Measurements from ENCODE around the gene CYP26A1.
A peak's percentile ranks its signal among the peaks of the same experiment; 100 is the strongest.

Gene CYP26A1

GRCh38 chr10:93077860-93078337 is 4.2 kb downstream of the CYP26A1 start:
- TF ChIP-seq, protein P1, sequence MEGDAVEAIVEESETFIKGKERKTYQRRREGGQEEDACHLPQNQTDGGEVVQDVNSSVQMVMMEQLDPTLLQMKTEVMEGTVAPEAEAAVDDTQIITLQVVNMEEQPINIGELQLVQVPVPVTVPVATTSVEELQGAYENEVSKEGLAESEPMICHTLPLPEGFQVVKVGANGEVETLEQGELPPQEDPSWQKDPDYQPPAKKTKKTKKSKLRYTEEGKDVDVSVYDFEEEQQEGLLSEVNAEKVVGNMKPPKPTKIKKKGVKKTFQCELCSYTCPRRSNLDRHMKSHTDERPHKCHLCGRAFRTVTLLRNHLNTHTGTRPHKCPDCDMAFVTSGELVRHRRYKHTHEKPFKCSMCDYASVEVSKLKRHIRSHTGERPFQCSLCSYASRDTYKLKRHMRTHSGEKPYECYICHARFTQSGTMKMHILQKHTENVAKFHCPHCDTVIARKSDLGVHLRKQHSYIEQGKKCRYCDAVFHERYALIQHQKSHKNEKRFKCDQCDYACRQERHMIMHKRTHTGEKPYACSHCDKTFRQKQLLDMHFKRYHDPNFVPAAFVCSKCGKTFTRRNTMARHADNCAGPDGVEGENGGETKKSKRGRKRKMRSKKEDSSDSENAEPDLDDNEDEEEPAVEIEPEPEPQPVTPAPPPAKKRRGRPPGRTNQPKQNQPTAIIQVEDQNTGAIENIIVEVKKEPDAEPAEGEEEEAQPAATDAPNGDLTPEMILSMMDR (IDR thresholded peaks at IDR 0.05): no peak
- no peaks in the 10 kb centered on the region for H3K36me3 ChIP-seq
- H3K27me3 ChIP-seq: peaks cover 96% of the 10 kb centered on the region
- H3K9me3 ChIP-seq: no peaks in the 10 kb centered on the region
- H3K27ac ChIP-seq: no peak overlapping the region
- no peak overlapping the region for H3K4me3 ChIP-seq (ENCODE audit: low read depth in 1 of 2, low read length in 1 of 2)
- H3K4me1 ChIP-seq (ENCODE audit: control insufficient read depth in 1 of 2, insufficient read depth in 1 of 2, low read depth in 1 of 2, low read length in 1 of 2): peaks cover 2 to 11% of the 10 kb centered on the region in 2 experiments

- H3K4me3 ChIP-seq (ENCODE audit: low read depth in 1 of 2, low read length in 1 of 2): no peak overlapping the region
- H3K9me3 ChIP-seq: no peaks in the 10 kb centered on the region
- H3K27ac ChIP-seq: no peak overlapping the region
- peaks cover 77% of the 10 kb centered on the region for H3K27me3 ChIP-seq
- H3K36me3 ChIP-seq: no peaks in the 10 kb centered on the region
- no peaks in the 10 kb centered on the region for H3K4me1 ChIP-seq (ENCODE audit: control insufficient read depth in 1 of 2, insufficient read depth in 1 of 2, low read depth in 1 of 2, low read length in 1 of 2)
- TF ChIP-seq, protein P1 (IDR thresholded peaks at IDR 0.05): no peak
These were observed 6.1 kb downstream of the CYP26A1 start for GRCh38 chr10:93079663-93080349.

GRCh38 chr10:93080350-93081046 is 6.8 kb downstream of the CYP26A1 start:
- TF ChIP-seq, protein P1 (IDR thresholded peaks at IDR 0.05): peak; percentile 57
- Histone ChIP-seq H3K4me1 (ENCODE audit: control insufficient read depth in 1 of 2, insufficient read depth in 1 of 2, low read depth in 1 of 2, low read length in 1 of 2) (no peaks in the 10 kb centered on the region), H3K36me3 (no peaks in the 10 kb centered on the region), H3K4me3 (ENCODE audit: low read depth in 1 of 2, low read length in 1 of 2) (no peak overlapping the region), H3K27ac (no peak overlapping the region), H3K27me3 (peaks cover 70% of the 10 kb centered on the region), H3K9me3 (no peaks in the 10 kb centered on the region)

- H3K36me3 ChIP-seq: no peaks in the 10 kb centered on the region
- no peak overlapping the region for H3K27ac ChIP-seq
- H3K9me3 ChIP-seq: no peaks in the 10 kb centered on the region
- H3K4me3 ChIP-seq (ENCODE audit: low read depth in 1 of 2, low read length in 1 of 2): no peak overlapping the region
- H3K4me1 ChIP-seq (ENCODE audit: control insufficient read depth in 1 of 2, insufficient read depth in 1 of 2, low read depth in 1 of 2, low read length in 1 of 2): no peaks in the 10 kb centered on the region
- peaks cover 62% of the 10 kb centered on the region for H3K27me3 ChIP-seq
- TF ChIP-seq, protein P1 (IDR thresholded peaks at IDR 0.05): no peak
These were observed 7.6 kb downstream of the CYP26A1 start for GRCh38 chr10:93081318-93081717.

DNA sequence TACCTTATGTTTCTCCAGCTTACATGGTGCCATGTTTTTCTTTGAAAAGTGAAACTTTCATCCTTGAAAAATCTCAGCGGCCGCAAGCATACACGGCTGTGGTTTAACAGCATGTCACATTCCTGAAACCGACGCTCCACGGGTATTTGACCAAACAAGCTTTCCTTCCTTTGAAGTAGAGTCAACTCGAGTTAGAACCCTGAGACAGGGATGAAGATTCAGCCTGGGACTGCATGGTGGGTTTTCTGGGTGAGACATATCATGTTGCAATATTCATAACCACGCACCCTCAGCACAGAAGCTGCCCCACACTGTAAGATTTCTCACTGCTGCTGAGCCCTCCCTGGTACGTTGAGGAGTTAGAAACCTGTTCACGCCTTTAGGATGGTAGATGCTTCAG is 8.1 kb downstream of the CYP26A1 start:
- TF ChIP-seq, protein P1 (IDR thresholded peaks at IDR 0.05): no peak
- H3K4me3 ChIP-seq (ENCODE audit: low read depth in 1 of 2, low read length in 1 of 2): no peak overlapping the region
- no peaks in the 10 kb centered on the region for H3K9me3 ChIP-seq
- H3K27ac ChIP-seq: no peak overlapping the region
- H3K36me3 ChIP-seq: no peaks in the 10 kb centered on the region
- H3K4me1 ChIP-seq (ENCODE audit: control insufficient read depth in 1 of 2, insufficient read depth in 1 of 2, low read depth in 1 of 2, low read length in 1 of 2): no peaks in the 10 kb centered on the region
- peaks cover 57% of the 10 kb centered on the region for H3K27me3 ChIP-seq

All from neutrophil (primary cell).